NCI-H2107 treated with DMSO at 0.1 percent for 48 hours (cell line): ENCODE measurements around the gene CREB3L2.
"Not testable (repeated sequence)": the region's sequence is repeated elsewhere in the genome, so short reads cannot be mapped to it uniquely, and the experiment has no call there.

Experiments used
- DNase-seq: peaks from one replicate; lab custom pipeline; 2025; ENCODE audit not compliant: unreplicated experiment; lab: John Stamatoyannopoulos, UW

CREB3L2 gene

DNA sequence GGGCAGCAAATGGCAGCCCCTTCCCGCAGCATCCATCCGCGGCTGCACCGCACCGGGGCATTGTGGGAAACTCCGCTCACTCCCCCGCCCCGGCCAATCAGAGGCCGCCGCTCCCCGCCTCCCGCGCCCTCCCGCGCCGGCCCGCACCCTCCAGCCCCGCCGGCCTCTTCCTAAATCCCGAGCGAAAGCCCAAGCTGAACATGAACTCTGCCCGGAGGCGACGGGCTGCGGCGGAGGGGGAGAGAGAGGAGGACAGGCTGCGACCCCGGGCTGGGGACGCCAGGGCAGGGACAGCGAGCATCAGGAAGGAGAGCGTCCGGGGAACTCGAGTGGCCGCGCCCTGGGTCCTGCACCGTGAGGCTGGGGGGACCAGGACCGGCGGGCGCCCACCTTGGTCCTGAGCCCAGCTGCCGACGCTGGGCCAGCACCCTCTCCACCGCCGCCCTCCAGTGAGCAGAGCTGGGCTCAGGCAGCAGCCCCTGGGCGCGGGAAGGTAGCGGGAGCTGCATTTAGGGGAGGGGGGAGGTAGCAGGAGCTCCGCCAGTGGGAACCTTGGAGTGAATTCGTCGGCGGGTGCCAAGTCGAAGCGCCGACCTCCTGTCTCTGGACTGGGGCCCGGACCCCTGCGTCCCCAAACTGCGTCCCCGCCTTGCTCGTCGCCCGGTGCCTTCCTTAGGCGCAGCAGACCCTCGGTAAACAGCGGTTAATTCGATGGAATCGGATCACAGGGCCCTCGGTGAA is 154.9 kb downstream of the CREB3L2 start, which contains the start of gene DGKI:
Gene DGKI (minus strand): TSS at position 148 of the 741 bp plus-strand sequence.
- DNase-seq: no peak

DNA sequence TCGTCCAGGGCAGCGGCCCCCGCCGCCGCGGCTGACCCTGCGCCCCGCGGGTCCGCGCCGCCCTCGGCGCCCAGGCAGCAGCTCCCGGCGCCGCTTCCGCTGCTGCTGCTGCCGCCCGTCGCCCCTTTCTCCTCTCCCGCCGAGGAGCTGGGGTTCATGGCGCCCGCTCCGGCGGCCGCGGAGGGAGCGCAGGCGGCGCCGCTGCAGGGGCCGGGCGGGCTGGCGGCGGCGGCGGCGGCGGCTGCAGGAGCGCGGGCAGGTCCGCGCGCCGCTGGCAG is 155.4 kb downstream of the CREB3L2 start:
- no peak for DNase-seq

GRCh38 chr7:137844677-137845425 is 157.0 kb downstream of the CREB3L2 start:
- DNase-seq: no peak

DNA sequence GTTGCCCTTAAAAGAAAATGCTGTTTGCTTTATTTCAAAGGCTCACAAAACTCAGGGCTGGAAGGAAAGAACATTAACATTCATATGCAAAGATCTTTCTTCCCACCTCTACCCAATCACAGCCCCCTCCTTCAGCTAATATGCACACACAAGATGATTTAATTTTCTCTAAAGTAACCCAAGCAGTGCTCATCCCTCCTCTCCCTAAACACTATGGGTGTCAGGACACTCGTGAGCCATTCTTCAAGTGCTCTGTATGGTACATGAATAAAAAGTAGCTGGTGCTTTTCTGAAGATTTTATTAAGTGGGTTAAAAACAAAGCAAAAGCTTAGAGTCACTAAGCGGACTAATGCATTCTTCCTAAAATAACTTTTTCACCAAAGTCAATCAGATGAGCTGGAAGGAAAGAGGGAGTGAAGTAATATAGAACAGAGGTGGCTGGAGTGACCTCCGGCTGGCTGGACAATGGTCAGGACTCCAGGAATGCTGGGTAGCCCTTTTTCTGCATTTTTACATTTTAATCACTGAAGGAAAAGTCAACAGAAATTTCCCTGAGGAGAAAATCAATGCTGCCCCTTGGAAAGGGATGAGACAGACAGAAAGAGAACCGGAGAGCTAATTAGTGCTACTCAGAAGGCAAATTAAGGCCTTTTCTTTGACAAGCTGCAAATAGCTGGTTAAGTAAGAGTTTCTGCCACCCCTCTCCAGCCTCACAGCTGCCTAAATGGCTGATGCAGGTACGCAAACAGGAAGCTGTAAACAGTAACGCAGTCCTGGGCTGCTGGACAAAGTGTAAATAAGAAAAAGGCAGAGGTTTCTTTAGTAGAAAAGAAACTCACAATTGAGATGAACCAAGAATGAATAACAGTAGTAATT is 161.7 kb downstream of the CREB3L2 start:
- DNase-seq: peak; percentile 33

DNA sequence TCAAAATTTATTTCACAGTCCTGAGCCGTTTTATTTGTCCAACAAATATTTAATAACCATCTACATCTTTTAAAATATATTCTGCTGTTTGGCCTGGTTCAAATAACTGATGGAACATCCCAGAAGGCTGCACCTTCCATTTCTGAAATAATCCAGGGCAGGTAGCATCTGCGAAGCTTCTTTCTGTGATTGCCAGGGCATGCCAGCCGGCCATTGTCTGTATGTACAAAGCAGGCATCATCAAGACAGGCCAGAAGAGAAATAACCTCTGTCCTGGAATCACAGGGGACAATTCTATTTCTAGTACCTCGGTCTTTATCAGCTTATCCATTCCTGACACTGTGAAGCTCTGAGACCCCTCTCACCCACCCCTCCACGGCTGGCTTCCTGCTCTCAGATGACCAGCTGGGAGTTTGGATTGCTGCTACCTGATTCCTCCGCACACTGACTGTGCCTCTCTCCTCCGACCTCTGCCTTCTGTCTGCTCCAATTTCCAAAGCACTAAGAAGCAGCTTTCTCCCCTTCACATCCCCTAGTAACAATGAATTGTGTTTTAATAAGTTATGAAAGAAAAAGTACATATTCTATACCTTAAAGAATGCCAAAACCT is 163.1 kb downstream of the CREB3L2 start:
- DNase-seq: no peak

DNA sequence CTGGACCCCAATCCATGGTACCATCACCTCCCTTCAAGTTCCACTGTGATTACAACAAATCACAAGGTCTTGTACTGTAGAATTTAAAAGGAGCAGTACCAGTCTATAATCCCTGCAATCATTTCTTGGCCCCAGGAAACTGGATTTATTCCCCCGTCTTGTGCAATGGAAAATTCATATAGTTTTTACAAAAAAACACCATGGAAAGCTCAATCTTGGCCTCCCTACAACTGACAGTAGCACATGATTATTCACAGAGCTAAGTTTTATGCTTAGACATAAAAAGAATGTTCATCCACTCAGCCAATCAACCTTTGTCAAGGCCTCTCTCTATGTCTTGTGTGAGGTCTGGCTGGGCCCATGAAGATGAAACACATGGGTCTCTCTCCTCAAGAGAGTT is 165.3 kb downstream of the CREB3L2 start:
- DNase-seq: no peak

GRCh38 chr7:137836113-137836509 is 165.8 kb downstream of the CREB3L2 start:
- no peak for DNase-seq

DNA sequence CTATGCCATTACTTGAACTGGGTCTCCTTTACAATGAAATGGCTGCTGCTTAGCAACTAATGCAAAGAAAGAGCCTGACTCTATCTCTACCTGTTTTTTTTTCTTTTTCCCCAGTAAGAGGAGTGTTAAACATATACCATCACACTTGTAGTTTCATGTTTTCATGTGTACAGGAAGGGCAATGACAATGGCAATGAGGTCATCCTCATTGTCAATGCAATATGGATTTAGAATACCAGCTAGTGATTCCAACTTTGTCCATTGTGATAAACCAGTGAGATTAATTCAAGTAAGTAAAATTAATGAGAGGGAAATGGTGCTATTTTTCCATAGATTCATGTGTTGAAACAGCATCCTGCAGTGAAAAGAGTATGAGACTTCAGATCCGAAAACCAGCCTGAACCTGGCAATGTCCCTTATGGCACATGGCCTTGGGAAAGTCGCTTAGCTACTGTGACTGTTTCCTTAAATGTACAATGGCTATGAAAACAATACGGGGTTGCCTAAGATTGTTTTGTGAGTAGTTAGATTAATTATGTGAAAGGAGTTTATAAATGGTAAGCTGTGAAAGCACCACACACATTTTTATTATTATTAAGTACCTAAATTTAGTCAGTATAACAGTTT is 166.3 kb downstream of the CREB3L2 start:
- no peak for DNase-seq

- DNase-seq: no peak
These were observed 167.3 kb downstream of the CREB3L2 start for GRCh38 chr7:137834552-137834951.

- DNase-seq: not testable (repeated sequence)
These were observed 168.9 kb downstream of the CREB3L2 start for GRCh38 chr7:137832990-137833389.

DNA sequence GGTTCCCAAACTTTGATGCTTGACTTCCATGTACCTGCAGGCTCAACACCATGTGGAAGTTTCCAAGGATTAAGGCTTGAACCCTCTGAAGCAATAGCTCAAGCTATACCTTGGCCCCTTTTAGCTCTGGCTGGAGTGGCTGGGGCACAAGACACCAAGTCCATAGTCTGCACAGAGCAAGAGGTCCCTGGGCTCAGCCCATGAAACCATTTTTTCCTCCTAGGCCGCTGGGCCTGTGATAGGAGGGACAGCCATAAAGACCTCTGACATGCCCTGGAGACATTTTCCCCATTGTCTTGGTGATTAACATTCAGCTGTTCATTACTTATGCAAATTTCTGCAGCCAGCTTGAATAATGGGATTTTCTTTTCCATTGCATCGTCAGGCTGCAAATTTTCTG is 169.5 kb downstream of the CREB3L2 start:
- DNase-seq: no peak

DNA sequence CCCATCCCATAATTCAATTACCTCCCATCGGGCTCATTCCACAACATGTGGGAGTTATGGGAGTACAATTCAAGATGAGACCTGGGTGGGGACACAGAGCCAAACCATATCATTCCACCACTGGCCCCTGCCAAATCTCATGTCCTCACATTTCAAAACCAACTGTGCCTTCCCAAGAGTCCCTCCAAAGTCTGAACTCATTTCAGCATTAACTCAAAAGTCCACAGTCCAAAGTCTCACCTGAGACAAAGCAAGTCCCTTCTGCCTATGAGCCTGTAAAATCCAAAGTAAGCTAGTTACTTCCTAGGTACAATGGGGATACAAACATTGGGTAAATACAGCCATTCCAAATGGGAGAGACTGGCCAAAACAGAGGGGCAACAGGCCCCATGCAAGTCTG is 170.3 kb downstream of the CREB3L2 start:
- DNase-seq: not testable (repeated sequence)

GRCh38 chr7:137829337-137829992 is 172.4 kb downstream of the CREB3L2 start:
- DNase-seq: no peak

GRCh38 chr7:137828456-137828855 is 173.4 kb downstream of the CREB3L2 start:
- no peak for DNase-seq

DNA sequence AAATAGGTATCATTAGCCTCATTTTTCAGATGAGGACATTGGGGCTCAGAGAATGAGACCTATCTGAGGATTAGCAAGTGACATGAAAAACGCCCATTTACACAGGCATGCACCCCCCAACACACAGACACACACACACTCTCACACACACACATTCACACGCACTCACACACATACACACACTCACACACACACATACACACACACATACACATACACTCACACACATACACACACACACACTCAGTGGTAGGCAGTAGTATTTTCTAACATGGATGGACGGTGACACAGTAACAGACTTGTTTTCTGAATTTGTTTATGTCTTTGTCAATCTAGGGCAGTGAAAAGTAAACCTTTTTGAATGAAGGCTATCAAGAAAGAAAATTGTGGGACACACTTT is 176.4 kb downstream of the CREB3L2 start:
- no peak for DNase-seq
